K562 (cell line): ENCODE measurements around the gene SLC7A6.

Source experiments
- CBX5 ChIP-seq: IDR thresholded peaks from 2 replicates; pipeline ENCODE4 v1.6.1; 2014; ENCODE audit warnings: low read depth, borderline replicate concordance
- CLOCK ChIP-seq: fragments of 250-450 bp; sonication (Bioruptor Pico); IDR thresholded peaks from 2 replicates; pipeline ENCODE4 v1.4.0; 2020; ENCODE audit warnings: mild to moderate bottlenecking, moderate library complexity, borderline replicate concordance
- CTCF ChIP-seq, 3 experiments: IDR thresholded peaks in 2 of 3; conservative IDR thresholded peaks in 1 of 3; 2 replicates each; pipeline ENCODE4 v1.5.1; 2011 to 2012; ENCODE audit warnings: low read length in 3 of 3, mild to moderate bottlenecking in 3 of 3, control low read depth in 2 of 3, improper control_type of control experiment in 1 of 3, inconsistent platforms in 1 of 3, low read depth in 1 of 3, mixed read lengths in 1 of 3, moderate library complexity in 1 of 3; ENCODE audit not compliant: insufficient read depth in 2 of 3
- EP300 ChIP-seq: IDR thresholded peaks from 2 replicates; pipeline ENCODE4 v1.6.1; 2012; ENCODE audit warnings: low read length, improper control_type of control experiment
- NCOA1 ChIP-seq: fragments of 450-650 bp; IDR thresholded peaks from 2 replicates; pipeline ENCODE4 v1.6.1; 2016; ENCODE audit warnings: low read depth
- NCOA2 ChIP-seq, 2 experiments: fragments of 450-650 bp; IDR thresholded peaks; 2 replicates each; pipeline ENCODE4 v1.6.1; 2018; ENCODE audit warnings: mild to moderate bottlenecking in 2 of 2, moderate library complexity in 1 of 2; ENCODE audit not compliant: partially characterized antibody in 2 of 2
- NR2C2 ChIP-seq, 2 experiments: fragments of 200-800 bp in 1 of 2; sonication (Bioruptor generic) in 1 of 2; sonication (generic) in 1 of 2; formaldehyde crosslinking in 1 of 2; IDR thresholded peaks; 2 replicates each; pipeline versions ENCODE4 v1.6.1 to v1.8.0; 2016 to 2022; ENCODE audit warnings: mild to moderate bottlenecking in 1 of 2, missing compliant biosample characterization in 1 of 2, missing genetic modification characterization in 1 of 2, missing genetic modification reagents in 1 of 2
- RBM15 ChIP-seq: fragments of 200-400 bp; formaldehyde crosslinking; IDR thresholded peaks from 2 replicates; pipeline ENCODE4 v1.6.1; 2018; ENCODE audit warnings: mild to moderate bottlenecking, low read length, moderate library complexity; ENCODE audit not compliant: insufficient read depth
- SIN3A ChIP-seq, 2 experiments: fragments of 150-350 bp in 1 of 2; IDR thresholded peaks; 2 replicates each; pipeline ENCODE4 v1.6.1; 2011 to 2016; ENCODE audit warnings: borderline replicate concordance in 2 of 2, low read depth in 2 of 2, low read length in 2 of 2, mild to moderate bottlenecking in 2 of 2, moderate library complexity in 2 of 2; ENCODE audit not compliant: control insufficient read depth in 1 of 2
- U2AF2 ChIP-seq: fragments of 200-400 bp; formaldehyde crosslinking; optimal IDR thresholded peaks from 2 replicates; pipeline ENCODE3; 2017; ENCODE audit warnings: low read depth, mild to moderate bottlenecking, low read length
- USF1 ChIP-seq: sonication (generic); formaldehyde crosslinking; IDR thresholded peaks from 2 replicates; pipeline ENCODE4 v1.9.0; 2022; ENCODE audit warnings: mild to moderate bottlenecking, missing genetic modification reagents
- ZBTB7A ChIP-seq: IDR thresholded peaks from 2 replicates; pipeline ENCODE4 v1.6.1; 2011; ENCODE audit warnings: low read depth, mild to moderate bottlenecking, low read length, moderate library complexity, borderline replicate concordance; ENCODE audit not compliant: control insufficient read depth
- ZNF592 ChIP-seq: fragments of 450-650 bp; IDR thresholded peaks from 2 replicates; pipeline ENCODE4 v1.6.1; 2017; ENCODE audit warnings: antibody characterized with exemption, mild to moderate bottlenecking
- ZSCAN29 ChIP-seq: fragments of 450-650 bp; IDR thresholded peaks from 2 replicates; pipeline ENCODE4 v1.6.1; 2017

GRCh38 chr16:68253721-68254120 is 10.6 kb upstream of the SLC7A6 start:
- TF ChIP-seq EP300 (no peak), CTCF (IDR thresholded peaks at IDR 0.05 in 2 of 3, conservative IDR thresholded peaks at IDR 0.05 in 1 of 3; ENCODE audit: insufficient read depth in 2 of 3, low read depth in 1 of 3, low read length in 3 of 3) (no peak), U2AF2 (no peak), RBM15 (no peak), ZNF592 (no peak), USF1 (no peak), ZSCAN29 (no peak), CLOCK (CRISPR knock-in tag) (no peak), NR2C2 (CRISPR knock-in tag; IDR thresholded peaks at IDR 0.05) (no peak), NR2C2 (tag; IDR thresholded peaks at IDR 0.05) (no peak), NCOA2 (IDR thresholded peaks at IDR 0.05; ENCODE audit: partially characterized antibody in 2 of 2) (no peak), NCOA1 (no peak), CBX5 (no peak), SIN3A (IDR thresholded peaks at IDR 0.05; ENCODE audit: borderline replicate concordance in 2 of 2, control insufficient read depth in 1 of 2, low read depth in 2 of 2, low read length in 2 of 2) (no peak), ZBTB7A (no peak)
